ENCODE data around the gene BPIFA2.
A peak's percentile ranks its signal among the peaks of the same experiment; 100 is the strongest.

The BPIFA2 gene

DNA sequence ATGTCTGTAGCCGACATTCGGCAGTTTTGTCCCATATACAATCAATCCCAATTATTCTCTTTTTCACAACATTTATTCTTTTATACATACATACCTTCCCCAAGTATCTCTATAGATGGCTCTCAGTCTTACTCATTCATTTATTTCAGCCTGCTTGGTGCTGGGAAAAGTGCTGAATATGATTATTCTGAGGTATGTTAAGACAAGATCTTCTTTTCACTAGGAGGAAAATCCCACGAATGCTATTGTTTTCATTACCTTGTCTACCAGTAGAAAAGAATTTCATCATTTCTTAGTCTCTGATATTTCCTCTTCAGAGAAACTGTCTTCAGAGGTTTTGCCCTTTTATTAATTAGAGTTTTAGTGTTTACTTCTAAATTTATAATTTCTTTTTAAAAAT, 35.5 kb downstream of the BPIFA2 start:
- no peak for DNase-seq

DNA sequence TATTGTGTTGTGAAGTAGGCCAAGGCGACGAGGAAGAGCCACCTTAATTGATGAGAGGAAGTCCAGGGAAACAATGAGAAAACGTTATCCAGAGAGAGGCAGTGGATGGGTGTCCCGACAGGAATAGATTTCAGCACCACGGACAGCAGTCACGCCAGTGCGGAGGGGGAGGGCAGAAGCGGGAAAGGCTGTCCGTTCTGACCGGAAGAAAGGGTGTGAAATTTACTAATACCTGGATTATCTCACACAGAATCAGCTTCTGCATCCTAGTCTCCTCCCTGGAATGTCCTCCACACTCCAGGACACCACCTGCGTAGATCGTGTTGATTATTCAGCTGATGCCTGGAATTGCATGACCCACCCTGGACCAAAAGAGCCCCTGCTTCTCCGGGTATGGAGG, 41.8 kb downstream of the BPIFA2 start:
- DNase-seq: no peak

DNA sequence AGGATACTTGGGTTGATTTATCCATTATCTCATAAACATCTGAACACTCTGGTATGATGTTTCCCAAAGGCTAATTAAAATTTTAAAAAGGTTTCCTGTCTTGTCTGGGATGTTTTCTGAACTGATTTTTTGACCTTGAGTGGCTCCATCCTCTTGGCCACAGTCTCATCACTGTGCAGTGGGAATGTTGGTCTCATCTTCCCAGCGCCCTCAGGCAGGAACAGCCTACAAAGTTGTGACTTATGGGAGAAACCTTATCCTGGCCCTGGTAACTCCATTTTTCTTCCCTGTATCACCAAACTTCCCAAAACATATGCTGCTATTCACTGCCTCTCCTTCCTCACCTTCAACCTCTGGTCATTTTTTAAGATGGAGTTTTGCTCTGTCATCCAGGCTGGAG, 42.4 kb downstream of the BPIFA2 start:
- no peak for DNase-seq

DNA sequence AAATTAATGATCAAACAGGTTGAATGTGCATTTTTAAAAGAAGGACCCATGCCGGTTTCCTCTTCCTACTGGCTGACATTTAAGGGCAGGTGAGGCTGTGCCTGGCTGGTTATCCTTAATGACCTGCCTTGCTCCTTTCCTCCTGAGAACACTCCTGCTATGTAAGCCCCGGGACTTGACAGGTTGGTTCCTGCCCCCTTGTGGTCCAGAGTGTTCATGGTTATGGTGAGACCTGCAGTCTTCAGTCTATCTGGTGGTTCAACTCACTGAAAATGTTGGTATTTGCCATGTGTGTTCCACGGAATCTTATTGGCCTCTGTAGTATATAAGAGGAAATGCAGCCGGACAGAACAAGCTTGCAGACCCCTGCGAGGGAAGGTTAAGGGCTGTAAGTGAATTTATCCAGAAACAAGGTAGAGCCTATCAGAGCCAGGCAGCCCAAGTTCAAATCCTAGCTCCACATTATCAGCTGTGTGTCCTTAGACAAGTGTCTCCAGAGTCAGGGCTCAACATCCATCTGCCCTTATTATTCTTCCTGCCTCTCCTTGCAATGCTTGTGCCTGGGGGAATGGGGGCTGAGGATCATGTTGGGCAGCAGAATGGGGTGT, 44.0 kb downstream of the BPIFA2 start:
- peak; percentile 28 for DNase-seq

DNA sequence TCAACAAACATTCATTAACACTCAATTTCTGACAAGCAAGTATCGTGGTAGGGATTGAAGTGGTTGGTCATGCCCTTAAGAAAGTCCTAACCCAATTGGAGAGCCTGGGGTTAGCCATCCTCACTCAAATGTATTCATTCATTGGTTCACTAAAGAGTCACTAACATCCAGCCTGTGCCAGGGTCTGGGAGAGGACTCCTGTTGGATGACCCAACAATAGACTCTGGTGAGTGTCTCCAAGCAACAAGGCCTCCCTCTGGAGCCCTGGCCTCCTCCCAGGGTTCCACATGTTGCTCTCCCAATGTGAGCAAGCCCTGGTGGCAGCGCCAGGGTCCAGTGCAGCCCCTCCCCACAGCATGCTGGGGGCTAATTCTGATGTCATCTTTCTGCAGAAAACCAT, 49.1 kb downstream of the BPIFA2 start, which contains the start of gene BPIFA3:
BPIFA3 (plus strand) TSS at position 301 of the 400 bp plus-strand sequence. CDS start 185 bp downstream, outside the sequence.
- DNase-seq: no peak

DNA sequence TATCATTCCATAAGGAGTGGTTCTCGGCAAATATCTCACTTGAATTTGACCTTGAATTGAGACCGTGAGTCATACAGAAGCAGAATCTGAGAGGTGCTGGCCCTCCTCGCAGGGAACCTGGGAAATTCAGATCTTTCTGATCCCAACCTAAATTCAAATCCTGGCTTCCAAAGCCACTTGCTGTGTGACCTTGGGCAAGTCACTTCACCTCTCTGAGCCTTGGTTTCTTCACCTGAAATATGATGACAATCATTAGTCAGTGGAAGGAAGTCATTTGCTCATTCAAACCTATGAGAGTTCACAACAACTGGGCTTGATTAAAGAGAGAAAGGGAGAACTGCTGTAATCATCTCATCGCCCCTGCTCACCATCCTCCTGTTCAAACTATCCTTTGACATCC, 56.4 kb downstream of the BPIFA2 start:
- DNase-seq: no peak

DNA sequence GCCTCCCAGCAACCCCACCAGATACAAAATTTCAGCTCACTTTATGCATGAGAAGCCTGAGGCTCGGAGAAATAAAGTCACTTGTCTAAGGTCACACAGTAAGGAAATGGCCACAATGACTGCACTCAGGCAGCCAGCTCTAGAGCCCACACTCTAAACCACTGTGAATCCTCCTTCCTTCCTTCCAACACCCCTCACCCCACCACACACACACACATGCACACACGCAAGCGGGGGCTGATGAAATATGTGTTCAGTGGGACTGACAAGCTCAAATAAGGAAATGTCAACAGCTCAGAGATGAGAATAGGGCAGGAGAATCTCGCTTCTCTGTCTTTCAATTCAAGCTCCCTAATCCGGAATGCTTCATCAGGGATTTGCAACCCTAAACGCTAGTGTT, 61.9 kb downstream of the BPIFA2 start:
- no peak for DNase-seq

All from DMS79 (cell line).